GM10847 (cell line): Measurements from ENCODE around the gene SLC52A3.

Source experiments
- POLR2A ChIP-seq: IDR thresholded peaks from 2 replicates; pipeline ENCODE4 v1.6.1; 2011; ENCODE audit not compliant: insufficient read length; ENCODE audit errors: extremely low read depth

SLC52A3 gene

GRCh38 chr20:714453-714852, 53.8 kb downstream of the SLC52A3 start:
- TF ChIP-seq POLR2A: no peak

- TF ChIP-seq POLR2A: no peak
These were observed 56.7 kb downstream of the SLC52A3 start for GRCh38 chr20:711576-711975.

GRCh38 chr20:710780-711450, 57.4 kb downstream of the SLC52A3 start:
- TF ChIP-seq POLR2A: no peak
